Astrocyte of the spinal cord (primary cell): ENCODE results near the gene UGDH.

Source experiments
- DNase-seq: peaks from one replicate; pipeline ENCODE4 v3.0.0; 2011; ENCODE audit warnings: low read depth, low spot score
- H3K4me3 ChIP-seq: 2 replicates; pipeline ENCODE4 v1.5.1; 2011; ENCODE audit warnings: low read depth, mild to moderate bottlenecking, low read length, moderate library complexity
- CTCF ChIP-seq: IDR thresholded peaks from 2 replicates; pipeline ENCODE4 v1.5.1; 2012; ENCODE audit warnings: low read depth, mild to moderate bottlenecking, low read length, inconsistent platforms
- in situ Hi-C: cut with HindIII; loops from 2 replicates; pipeline ENCODE4 v1.10.0; 2017; ENCODE audit warnings: low sequenced_read_pairs

The UGDH gene

DNA sequence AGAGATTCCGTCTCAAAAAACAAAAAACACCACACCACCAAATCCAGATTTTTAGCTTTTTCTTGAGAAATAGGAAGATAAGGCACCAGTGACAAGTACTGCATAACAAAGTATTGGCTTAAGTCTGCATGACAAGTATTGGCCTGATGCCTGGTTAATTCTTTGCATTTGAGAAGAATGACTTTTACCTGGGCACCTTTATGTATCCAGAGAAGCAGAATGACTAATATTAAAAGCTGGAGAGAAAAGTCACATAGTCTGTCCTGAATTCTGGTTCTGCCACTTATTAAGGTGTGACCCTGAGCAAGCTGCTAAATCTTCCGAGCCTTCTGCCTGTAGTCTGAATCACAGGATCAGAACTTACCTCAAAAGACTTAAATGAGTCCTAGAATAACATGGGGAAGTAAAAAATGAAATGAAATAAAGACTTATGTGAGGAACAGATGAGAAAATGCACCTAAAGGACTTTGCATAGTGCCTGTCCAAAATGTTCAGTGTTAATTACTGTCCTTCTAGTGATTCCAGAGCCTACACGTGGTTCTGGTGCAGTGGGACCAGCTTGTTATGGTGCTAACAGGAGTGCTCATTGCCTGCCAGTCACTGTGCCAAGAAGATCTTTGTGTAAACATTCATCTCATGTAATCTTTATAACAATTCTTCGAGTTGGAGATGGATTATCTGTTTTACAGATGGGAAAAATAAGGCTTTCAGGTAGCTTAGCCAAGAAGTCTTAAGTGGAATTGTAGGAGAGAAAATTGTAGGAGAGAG lies 31.6 kb downstream of the UGDH start:
- H3K4me3 ChIP-seq: no peak overlapping the region
- DNase-seq: no peak
- in situ Hi-C loops: no loop called here
- TF ChIP-seq CTCF: no peak

DNA sequence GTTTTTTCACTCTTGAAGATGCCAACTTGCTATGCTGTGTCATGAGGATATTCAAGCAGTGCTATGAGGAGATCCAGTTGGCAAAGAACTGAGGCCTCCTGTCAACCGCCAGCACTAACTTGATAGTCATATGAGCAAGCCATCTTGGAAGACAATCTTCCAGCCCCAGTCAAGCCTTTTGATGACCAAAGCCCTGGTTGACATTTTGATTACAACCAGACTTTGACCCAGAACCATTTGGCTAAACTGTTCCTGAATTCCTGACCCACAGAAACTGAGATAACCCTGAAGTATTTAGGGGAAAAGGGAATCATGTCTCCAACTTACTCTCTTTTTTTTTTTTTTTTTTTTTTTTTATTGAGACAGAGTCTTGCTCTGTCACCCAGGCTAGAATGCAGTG lies 32.9 kb downstream of the UGDH start:
- no peak for TF ChIP-seq CTCF
- H3K4me3 ChIP-seq: no peak overlapping the region
- no peak for DNase-seq
- in situ Hi-C loops: no loop called here

GRCh38 chr4:39490322-39490721 lies 36.9 kb downstream of the UGDH start:
- TF ChIP-seq CTCF: no peak
- no peak for DNase-seq
- in situ Hi-C loops: no loop called here
- H3K4me3 ChIP-seq: no peak overlapping the region

- in situ Hi-C loops: no loop called here
- DNase-seq: no peak
- no peak for TF ChIP-seq CTCF
Measured at GRCh38 chr4:39486221-39486804, 40.9 kb downstream of the UGDH start.

DNA sequence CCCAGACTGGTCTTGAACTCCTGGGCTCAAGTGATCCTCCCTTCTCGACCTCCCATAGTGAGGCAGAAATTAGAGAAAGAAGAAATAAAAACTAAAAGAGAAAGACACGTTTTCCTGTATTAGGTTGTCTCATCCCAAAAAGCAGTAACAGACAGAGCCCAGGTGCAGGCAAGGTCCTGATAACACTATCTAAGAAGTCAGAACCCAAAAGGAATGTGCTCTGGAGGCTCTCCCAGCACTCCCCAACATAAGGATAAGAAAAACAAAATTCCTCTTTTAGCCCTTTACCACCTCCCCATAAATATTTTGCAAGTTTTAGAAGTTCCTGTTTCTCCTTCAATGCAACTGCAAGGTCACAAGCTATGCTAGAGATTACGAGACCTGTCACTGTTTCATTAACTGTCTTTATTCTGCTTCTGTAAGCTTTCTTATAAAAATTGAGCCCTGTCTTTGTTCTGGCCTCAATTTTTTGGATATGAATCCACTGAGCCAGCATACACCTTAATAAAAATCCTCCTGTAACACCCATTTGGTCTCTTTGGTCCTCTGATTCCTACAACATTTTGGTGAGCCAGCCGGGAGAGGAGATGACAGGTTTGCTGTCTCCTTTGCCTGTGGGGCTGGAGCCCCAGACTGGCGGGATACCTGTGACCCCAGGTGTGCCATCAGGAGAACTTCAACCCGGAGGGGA lies 42.5 kb downstream of the UGDH start:
- in situ Hi-C loops: no loop called here
- TF ChIP-seq CTCF: no peak
- no peak for DNase-seq
- no peak overlapping the region for H3K4me3 ChIP-seq

More at GRCh38 chr4:39486221-39486804, 40.9 kb downstream of the UGDH start:
- no peak overlapping the region for H3K4me3 ChIP-seq

DNA sequence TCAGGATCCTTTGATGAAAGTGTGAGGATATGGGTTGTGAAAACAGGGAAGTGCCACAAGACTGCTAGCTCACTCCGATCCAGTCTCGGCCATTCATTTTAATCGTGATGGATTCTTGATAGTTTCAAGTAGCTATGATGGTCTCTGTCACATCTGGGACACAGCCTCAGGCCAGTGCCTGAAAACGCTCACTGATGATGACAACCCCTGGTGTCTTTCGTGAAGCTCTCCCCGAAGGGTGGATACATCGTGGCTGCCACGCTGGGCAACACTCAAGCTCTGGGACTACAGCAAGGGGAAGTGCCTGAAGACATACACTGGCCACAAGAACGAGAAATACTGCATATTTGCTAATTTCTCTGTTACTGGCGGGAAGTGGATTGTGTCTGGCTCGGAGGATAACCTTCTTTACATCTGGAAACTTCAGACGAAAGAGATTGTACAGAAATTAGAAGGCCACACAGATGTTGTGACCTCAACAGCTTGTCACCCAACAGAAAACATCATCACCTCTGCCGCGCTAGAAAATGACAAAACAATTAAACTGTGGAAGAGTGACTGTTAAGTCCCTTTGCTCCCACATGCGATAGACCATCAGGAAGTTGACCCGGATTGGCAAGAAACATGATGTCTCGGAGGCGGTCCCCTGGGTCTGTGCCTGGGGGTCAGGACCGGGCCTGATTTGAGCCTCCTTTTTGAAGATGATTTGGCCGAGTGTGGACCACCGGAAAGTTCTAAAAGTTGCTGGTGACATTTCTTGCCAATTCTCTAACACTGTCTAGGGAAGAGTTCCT lies 46.1 kb downstream of the UGDH start:
- in situ Hi-C loops: no loop called here
- no peak for DNase-seq
- TF ChIP-seq CTCF: no peak
- H3K4me3 ChIP-seq: no peak overlapping the region
